Stimulated activated CD4-positive, alpha-beta T cell treated with anti-CD3 and anti-CD28 coated beads, Interleukin-4, amount 100 ng/mL, for 4 hours (primary cell): ENCODE results near the gene TRAPPC2L.
"Not testable (repeated sequence)": the region's sequence is repeated elsewhere in the genome, so short reads cannot be mapped to it uniquely, and the experiment has no call there.

Experiments used
- DNase-seq, 2 experiments: peaks; one replicate each; pipeline ENCODE4 v3.0.0-alpha.2; 2020

Gene TRAPPC2L

DNA sequence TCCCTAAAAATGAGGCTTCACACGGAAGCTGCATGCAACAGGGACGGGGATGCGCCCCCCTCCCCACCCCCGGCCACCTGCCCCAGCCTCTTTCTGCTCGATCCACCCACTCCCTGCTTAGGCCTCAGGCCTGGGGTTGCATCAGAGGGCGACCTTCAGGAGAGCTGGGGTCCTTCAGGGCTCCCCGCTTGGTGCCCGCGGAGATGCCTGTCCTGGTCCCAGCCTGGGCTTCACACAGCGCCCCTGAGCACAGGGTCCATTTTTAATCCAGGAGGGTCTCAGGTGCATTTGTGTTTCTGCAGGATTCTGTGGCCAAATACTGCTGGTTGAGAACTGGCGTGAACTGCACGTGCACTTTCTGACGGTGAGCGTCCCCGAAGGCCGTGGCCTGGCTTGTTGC, 37.8 kb upstream of the TRAPPC2L start:
- DNase-seq, result no peak

DNA sequence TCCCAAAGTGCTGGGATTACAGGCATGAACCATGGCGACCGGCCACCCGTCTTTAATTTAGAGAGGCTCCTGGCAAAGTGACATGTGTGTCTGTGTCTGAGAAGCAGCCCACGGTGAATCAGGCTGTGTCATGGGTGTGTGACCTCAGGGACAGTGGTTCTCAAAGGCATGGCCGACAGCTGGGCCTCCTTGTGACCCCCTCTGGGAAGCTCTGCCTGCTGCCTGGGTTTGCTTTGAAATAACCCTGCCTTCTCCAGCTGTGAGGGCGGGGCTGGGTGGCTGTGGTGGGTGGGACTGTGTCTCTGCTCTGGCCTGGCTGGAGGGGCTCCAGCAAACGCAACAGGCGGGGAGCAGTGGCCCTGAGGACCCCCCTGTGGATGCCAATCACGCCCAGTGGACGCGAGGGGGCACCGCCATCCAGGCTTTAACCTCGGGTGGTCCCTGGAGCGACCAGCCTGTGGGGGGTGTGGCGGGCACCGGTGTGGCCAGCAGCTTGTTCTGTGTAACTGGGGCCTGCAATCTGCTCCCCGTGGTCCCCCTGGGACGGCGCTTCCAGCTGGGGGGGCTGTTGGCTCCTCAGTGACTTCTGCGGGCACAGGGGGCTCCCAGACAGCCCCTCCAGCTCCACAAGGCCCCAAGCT, 36.4 kb upstream of the TRAPPC2L start:
- DNase-seq, result no peak

- no peak for DNase-seq
These were observed 35.6 kb upstream of the TRAPPC2L start for GRCh38 chr16:88821168-88821850.

- no peak for DNase-seq
These were observed 34.5 kb upstream of the TRAPPC2L start for GRCh38 chr16:88822281-88823040.

- not testable (repeated sequence) for DNase-seq
These were observed 33.3 kb upstream of the TRAPPC2L start for GRCh38 chr16:88823646-88824045.

GRCh38 chr16:88824256-88825077, 32.5 kb upstream of the TRAPPC2L start:
- no peak for DNase-seq

DNA sequence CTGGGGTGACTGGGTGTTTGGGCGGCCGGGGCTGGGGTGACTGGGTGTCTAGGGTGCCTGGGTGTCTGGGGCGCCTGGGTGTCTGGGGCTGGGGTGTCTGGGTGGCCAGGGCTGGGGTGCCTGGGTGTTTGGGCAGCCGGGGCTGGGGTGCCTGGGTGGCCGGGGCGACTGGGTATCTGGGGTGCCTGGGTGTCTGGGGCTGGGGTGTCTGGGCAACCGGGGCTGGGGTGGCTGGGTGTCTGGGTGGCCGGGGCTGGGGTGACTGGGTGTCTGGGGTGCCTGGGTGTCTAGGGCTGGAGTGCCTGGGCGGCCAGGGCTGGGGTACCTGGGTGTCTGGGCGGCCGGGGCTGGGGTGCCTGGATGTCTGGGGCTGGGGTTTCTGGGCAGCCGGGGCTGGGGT, 31.8 kb upstream of the TRAPPC2L start:
- DNase-seq, result no peak

DNA sequence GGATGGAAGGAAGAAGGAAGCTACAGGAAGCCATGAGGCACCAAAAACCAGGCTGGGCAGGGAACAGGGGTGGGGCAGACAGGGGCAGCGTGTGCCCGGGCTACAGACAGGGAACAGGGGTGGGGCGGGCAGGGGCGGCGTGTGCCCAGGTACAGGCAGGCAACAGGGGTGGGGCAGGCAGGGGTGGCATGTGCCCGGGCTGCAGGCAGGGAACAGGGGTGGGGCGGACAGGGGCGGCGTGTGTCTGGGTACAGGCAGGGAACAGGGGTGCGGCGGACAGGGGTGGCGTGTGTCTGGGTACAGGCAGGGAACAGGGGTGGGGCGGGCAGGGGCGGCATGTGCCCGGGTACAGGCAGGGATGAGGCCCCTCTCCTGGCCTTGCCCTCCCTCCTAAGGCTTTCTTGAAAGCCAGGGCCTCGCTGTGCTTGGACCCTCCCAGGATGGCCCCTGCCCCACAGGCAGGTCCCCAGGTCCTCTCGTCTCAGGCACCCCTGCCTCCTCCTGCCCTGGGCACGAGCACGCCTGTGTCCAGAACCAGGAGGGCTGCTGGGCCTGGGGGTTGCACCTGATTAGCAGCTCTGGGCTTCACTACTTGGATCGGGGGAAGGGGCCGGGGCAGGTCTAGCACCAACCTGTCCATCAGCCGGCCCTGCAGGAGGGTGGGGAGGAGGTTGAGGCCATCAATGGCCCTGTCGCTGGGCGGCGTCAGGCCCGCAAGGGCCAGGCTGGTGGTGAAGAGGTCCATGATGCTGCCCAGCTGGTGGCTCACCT, 30.7 kb upstream of the TRAPPC2L start:
- no peak for DNase-seq

GRCh38 chr16:88827727-88828126, 29.2 kb upstream of the TRAPPC2L start:
- no peak for DNase-seq

GRCh38 chr16:88828711-88829110, 28.2 kb upstream of the TRAPPC2L start:
- DNase-seq, result no peak

DNA sequence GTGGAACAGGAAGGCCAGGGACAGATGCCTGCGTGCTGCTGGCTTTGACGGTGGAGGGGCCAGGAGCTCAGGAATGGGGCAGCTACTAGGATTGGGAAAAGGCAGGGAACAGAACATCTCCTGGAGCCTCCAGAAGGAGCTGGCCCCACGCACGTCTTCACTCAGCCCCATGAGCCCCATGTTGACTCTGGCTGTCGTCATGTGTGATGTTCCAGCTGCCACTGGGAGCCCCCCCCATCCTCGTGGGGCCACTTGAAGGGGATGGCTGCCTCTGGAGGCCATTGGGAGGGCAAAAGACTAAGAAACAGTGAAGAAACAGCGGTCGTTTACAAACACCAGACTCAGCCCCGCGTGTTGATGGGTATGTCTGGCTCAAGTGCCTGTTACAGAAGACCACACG, 26.7 kb upstream of the TRAPPC2L start:
- DNase-seq, result no peak

DNA sequence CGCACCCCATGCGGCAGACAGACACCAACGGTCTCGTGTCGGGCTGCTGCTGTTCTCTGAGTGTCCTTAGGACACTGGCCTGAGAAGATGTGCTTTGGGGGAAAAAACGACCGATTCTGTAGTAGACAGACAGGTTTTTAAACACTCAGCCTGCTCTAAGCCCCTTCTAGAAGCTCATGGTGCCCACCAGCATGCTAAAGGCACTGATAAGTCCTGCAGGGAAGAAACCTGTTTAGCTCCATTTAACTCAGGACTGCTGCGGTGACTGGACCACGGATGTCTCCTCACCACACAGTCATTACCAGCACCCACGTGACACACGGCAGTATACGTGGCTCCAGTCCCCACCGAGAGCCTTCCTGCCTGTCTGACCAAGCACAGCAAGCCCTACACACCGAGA, 26.1 kb upstream of the TRAPPC2L start:
- no peak for DNase-seq

DNA sequence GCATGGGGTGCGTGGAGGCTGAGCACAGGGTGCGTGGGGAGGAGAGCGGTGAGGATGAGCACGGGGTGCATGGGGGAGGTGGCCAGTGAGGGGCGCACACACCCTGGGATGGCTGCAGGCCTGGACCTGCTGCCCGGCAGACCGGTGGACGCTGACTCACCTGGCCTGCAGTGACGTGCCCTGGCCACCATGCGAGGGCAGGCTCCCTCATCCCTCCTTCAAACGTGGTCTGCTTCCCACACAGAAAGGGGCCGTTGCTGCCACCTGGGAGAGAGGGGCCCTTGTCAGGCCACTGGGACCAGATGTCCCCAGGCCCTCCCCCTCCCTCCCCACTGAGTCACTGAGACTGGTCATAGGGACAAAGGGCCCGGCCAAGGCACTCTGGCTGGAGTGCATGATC, 25.1 kb upstream of the TRAPPC2L start:
- DNase-seq, result no peak

GRCh38 chr16:88833086-88833485, 23.8 kb upstream of the TRAPPC2L start:
- no peak for DNase-seq

- DNase-seq, result no peak
These were observed 22.3 kb upstream of the TRAPPC2L start for GRCh38 chr16:88834670-88835069.

- DNase-seq, result no peak
These were observed 21.5 kb upstream of the TRAPPC2L start for GRCh38 chr16:88835383-88835782.

DNA sequence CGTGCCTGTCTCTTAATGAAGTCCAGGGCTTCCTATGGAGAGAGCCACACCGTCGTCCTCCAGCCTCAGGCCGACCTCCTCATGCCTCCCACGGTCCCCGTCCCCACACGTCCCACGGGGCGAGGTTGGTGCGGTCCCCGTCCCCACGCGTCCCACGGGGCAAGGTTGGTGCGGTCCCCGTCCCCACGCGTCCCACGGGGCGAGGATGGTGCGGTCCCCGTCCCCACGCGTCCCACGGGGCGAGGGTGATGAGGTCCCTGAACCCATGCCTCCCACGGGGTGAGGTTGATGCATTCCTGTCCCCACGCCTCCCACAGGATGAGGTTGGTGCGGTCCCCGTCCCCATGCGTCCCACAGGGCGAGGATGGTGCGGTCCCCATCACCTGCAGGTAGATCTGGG, 21.1 kb upstream of the TRAPPC2L start:
- DNase-seq, result no peak

GRCh38 chr16:88836791-88837190, 20.1 kb upstream of the TRAPPC2L start:
- no peak for DNase-seq

DNA sequence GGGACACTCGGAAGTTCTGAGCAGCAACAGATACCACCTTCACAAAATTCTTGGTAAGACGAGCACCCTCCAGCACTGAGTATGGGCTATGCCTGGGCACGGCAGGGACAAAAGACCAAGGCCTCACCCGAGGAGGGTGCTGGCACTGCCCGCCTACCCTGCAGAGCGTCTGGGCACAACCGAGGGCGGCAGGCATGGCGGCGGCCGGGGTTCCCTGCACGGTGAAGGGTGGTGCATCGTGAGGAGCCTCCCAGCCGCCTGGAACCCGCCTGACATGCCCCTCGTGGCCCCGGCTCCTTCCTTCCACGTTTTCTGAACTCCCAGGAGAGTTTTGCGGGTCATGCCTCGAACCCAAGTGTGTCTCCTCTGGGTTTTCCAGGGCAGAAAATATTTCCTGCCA, 19.1 kb upstream of the TRAPPC2L start:
- DNase-seq, result no peak

GRCh38 chr16:88838566-88838965, 18.4 kb upstream of the TRAPPC2L start:
- no peak for DNase-seq

- DNase-seq, result no peak
These were observed 17.8 kb upstream of the TRAPPC2L start for GRCh38 chr16:88839026-88839529.
